Activated CD4-positive, alpha-beta memory T cell treated with anti-CD3 and anti-CD28 coated beads, Interleukin-2, amount 10 ng/mL, durations not matched to agents 7 days and 5 days (primary cell): ENCODE results near the gene CD207. TPM values are rescaled to one million over a fixed set of nuclear protein-coding genes. Genes with fewer than 3 reads are reported as not detected.

ENCODE experiments used
- total RNA-seq, 2 experiments: library from RNA; stranded (reverse); gene quantifications; one replicate each; pipeline ENCODE4 v1.2.3, GENCODE V29; 2021

The CD207 gene
- total RNA-seq, 2 experiments from 2014 or later: not detected

Other genes with a start within 250 kb of the CD207 start
- gene ADD2, start 67.6 kb downstream of the CD207 start, total RNA-seq: 1 to 10 TPM; 1.3 to 1.4 TPM
- gene FIGLA, start 45.2 kb downstream of the CD207 start, total RNA-seq: not detected
- not detected for gene CLEC4F, start 15.2 kb downstream of the CD207 start, total RNA-seq
- gene VAX2, start 64.8 kb upstream of the CD207 start, total RNA-seq: not detected
- not detected for gene ATP6V1B1, start 100.1 kb upstream of the CD207 start, total RNA-seq
- not detected for gene ANKRD53, start 142.8 kb upstream of the CD207 start, total RNA-seq
- gene TEX261, start 159.1 kb upstream of the CD207 start, total RNA-seq: 10 to 100 TPM; 34.8 to 35.8 TPM
- 10 to 100 TPM; 66.1 to 67.5 TPM for gene NAGK, start 232.8 kb upstream of the CD207 start, total RNA-seq